GM21717 (cell line): Measurements from ENCODE around the gene PLXNA4.

Experiments
- ATAC-seq: cut with Tn5 transposase; IDR thresholded peaks from one replicate; pipeline ENCODE4 v1.9.1; 2021; ENCODE audit warnings: mild to moderate bottlenecking, moderate library complexity; ENCODE audit not compliant: unreplicated experiment

The PLXNA4 gene

DNA sequence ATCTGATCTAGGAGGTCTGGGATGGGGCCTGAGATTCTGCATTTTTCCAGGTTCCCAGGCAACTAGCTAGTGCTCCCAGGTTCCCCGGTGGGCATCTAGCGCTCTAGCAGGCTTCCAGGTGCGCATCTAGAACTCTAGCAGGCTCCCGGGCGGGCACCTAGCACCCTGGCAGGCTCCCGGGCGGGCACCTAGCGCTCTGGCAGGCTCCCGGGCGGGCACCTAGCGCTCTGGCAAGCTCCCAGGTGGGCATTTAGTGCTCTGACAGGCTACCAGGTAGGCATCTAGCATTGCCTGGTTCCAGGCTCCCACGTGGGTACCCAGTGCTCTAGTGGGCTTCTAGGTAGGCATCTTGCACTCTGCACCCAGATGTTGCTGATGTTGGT is 414.7 kb downstream of the PLXNA4 start:
- ATAC-seq: no peak

DNA sequence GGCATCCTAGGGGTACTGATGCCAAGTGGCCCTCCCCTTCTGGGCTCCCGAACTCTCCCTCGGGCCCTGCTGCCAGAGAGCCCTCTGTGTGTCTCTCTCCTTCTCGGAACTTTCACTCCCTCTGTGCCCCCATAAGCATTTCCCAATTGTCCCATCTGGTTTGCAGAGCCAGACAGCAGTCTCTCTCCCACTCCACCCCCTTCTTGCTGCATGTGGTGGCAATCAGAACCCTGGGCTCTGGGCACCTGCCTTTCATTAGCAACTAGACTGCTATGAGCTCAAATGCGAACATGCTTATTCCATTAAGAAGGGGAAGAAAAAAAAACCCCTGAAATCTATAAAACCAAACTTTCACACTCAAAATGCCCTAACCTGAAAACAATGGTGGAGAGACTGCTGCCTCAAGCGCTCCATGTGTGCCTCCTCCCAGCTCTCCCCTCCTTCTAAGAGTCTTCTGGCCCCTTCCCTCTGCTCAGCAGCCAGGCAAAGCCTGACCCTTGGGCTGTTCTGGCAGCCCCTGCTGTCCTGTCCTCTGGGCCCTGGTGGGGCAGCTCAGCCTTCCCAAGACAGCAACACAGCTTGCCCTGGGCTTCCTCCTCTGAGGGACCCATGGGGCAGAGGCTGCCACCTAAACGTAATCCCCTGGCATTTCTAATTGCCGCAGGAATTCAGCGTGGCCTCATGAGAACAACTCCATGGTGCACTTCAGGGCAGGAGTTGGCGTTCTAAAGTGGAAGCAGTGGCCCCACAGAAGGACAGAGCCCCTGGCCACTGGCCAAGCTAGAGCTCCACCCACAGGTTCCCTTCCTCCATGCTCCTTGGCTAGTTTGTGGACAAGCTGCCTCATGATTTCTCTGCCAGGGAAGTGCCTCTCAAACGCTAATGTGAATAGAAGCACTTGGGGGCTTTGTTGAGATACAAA is 415.4 kb downstream of the PLXNA4 start:
- no peak for ATAC-seq

DNA sequence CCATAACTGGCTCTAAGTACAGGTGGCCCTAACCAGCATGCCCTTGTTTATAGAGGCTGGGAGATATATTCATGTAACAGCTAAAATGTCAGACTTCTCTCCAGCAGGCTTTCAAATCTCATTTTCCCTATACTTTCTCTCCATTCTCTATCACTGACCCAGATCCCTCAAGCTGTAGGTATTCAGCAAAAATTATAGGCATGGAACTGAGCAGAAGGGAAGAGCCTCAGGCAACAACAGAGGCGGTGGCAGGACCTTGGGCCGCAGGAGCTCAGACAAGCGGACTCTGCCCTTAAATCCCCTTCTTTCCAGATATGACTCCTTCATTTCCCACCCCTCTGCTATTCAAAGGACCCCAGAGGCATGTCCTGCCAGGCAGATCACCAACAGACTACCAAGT is 417.4 kb downstream of the PLXNA4 start:
- ATAC-seq: no peak

DNA sequence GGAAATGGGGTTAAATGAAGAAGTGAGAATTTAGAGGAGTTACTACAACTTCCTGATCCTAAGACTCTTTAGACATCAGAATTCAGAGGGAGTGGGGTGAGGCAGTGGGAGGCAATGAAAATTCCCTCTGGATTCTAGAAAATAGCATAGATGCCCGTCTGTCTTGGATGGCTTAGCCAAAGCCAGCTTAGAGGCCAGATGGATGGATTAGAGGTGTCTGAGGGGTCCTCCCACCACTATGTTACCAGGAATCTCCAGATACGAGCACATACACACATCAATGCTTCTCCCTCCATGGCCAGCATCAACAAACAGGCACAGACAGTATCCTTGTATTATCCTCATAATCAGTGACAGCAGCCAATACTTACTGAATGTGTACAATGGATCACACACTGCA is 418.1 kb downstream of the PLXNA4 start:
- ATAC-seq: no peak

DNA sequence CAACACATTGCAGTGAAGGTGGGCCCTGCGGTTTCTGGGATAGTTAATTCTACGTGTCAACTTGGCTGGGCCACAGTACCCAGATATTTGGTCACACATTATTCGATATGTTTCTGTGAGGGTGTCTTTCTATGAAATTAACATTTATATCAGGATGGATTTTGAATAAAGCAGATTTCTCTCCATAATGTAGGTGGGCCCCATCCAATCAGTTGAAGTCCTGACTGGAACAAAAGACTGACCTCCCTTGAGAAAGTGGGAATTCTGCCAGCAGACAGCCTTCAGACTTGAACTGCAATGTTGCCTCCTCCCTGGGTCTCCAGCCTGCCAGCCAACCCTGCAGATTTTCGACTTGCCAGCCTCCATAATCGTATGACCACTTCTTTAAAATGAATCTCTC is 420.6 kb downstream of the PLXNA4 start:
- ATAC-seq: no peak

DNA sequence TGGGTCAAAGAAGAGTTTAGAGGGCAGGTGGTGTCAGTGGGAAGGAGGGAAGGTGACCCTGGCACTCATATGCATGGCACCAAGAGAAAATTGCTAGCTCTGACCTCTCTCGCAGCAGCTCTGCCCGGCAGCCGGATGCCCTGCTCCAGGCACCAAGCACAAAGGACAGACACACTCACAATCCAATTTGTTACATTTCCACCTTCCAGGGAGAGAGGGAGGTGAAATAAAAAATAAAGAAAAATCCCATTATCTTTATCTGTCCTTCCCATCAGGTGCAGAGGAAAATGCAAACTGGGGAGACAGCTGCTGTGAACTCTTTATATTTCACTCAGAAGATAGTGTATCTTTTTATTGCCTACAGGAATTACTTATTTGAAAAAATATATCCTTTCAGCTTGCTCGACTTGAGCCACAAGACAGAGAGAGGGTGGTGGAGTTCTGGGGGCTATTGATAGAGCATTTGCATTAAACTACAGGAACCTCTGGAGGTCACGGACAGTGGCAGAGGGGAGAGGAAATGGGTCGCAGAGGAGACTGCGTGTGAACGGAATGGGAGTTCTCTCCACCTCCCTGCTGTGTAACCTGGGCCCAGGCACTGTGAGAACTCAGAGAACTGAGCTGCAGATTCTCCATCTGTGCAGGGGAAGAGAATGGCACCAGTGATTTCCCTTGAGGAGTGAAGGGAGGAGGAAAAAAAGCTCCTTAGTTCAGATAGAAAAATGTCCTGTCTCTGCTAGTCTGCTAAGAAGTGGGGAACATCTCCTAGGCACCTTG is 421.4 kb downstream of the PLXNA4 start:
- no peak for ATAC-seq

DNA sequence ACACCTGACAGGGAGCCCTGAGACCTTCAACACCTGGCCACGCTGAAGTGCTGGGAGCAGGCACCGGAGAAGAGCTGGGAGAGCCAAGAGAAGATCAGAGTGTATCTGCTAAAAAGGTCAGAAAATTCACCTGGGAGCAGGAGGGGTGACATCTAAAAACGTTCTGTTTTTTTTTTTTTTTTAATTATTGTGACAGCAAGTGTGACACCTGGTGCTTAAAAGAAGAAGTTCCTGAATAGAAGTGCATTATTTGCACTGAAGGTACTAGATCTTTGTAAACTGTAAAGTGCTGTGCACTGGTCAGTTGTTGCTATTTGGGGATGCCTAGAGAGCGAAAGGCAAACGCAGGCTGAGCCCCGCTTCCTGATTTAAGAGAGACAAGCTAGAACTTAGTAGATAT is 422.0 kb downstream of the PLXNA4 start:
- no peak for ATAC-seq

DNA sequence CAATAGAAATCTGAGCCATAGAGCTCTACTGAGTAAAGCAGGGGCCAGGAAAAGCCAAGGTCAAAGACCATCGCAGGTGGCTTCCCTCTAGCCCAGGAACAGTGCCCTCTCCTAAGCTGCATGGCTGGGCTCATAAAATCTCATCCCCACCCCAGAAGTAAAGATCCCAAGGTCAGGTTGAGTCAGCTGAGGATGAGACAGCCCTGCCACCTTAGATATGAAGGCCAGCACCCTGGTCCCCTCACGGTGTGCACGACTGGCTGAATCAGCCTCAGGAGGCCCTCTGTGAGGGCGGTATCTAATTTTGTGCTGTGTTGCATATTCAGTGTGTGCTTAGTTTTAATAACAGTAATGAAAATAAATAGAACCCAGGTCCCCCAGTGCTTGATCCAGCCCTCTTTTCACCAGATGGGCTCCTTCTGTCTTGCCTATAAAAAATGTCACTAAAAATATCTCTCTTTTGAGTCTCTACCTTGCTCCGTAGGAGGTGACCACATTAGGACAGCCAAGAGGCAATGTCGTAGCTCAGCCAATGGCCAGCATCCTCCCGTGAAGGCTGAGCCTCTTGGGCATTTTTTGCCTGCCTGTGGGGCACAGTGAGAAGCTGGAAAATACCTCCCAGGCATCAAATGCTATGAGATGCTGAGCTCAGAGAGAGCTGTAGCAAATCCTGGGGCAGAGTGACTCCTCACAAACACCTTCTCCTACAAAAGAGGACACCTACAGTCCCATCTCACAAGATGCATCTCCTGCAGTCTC is 424.0 kb downstream of the PLXNA4 start:
- ATAC-seq: no peak

DNA sequence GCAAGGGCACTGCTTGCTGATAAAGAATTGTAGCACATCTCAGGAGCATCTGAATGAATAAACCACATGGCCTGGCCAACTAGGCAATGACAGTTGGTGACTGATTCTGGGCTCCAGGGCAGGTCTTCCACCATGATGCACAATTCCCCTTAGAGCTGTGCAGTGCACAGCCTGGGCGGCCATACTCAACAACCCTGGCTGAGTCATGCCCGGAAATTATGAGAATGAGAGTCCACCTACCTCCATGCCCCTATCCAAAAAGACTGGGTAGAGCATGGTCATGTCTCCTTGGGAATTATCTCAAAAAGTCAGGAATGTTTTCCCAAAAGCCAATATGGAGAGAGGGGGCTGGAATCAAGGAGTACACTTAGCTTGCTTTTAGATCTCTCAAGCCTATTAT is 425.6 kb downstream of the PLXNA4 start:
- ATAC-seq: no peak

DNA sequence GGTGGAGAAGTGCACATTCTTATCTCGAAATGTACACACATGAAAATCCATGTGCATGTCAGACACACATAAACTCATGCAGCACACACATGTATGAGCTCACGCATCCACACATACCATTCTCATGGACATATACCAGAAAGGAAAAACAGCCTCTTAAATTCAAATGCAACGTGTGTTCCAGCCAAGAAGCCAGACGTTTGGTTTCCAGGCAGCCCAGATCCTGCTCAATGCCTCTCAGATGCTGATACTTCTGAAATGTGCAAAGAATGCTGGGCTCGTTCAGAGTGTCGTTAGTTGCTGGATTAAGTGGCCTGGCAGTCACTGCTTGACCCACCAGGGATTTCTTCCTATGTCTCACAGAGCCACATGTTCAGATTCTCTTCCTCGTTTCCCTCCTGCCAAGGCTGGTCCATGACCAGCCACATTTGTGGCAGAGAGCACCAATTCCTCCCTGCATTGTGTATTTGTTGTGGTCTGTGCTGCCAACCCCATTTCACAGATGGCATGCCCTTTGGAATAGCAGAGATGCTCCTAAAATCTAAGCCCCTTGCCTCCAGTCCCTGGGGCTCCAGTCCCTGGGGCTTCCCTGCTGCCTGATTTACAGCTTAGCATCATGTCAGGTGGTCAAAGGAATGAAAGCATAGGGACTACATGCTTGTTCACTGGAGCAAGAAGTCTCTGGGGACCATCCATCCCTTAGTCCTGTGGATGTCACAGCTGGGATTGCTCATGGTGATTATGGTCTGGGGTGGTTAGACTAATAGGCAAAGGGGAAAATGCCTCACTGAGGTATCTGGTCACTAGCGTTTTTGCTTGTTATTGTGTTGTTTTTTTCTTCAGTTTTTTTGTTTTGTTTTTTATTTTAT is 426.6 kb downstream of the PLXNA4 start:
- ATAC-seq: no peak

DNA sequence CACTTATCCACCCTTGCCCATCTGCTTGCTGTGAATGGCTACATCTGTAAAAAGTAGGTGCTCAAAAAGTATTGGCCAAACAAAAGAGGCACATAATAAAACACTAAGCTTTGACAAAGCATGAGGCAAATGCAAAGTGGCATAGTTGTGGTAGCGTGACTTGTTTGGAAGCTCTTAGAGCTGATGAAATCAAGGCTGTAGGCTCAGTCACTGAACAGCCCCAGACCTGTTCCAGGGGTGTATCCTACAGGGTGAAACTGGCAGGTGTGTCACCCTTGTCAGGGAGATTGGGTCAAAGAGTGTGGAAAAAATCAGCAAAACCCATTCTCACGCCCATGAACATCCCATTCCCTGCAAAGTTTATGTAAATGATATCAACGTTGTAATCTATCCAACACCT is 427.4 kb downstream of the PLXNA4 start:
- no peak for ATAC-seq

DNA sequence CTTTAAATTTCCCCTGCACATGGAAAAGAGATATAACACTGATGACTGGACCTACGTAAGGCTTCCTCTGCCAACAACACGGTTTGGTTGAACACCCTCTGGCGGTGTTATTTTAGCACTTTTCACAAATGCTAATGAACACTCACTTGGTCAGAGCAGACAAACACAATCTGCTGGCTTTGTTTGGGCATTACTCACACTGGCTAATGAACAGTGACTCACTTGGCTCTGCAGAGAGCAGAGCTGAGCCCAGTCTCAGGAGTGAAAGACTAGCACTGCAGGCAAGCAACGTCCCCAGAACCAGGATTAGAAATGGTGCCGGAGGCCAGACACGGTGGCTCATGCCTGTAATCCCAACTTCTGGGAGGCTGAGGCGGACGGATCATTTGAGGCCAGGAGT is 430.8 kb downstream of the PLXNA4 start:
- no peak for ATAC-seq

DNA sequence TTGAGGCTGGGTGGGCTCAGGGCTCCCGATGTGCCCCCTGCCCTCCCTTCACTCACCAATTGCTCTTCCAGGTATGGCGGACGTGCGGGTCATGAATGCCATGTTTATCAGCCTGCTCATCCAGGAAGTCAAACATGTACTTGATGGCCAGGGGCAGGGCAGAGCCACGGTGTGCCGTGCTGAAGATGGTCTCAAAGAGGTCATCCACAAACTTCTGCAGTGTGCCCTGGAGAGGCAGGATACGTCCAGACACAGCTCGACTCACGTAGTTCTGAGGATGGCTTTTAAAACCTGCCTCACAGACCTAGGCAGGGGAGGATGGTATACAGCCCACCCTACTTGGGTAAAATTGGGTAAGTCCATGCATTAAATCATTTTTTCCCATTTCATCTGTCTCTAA is 431.2 kb downstream of the PLXNA4 start:
- ATAC-seq: no peak

DNA sequence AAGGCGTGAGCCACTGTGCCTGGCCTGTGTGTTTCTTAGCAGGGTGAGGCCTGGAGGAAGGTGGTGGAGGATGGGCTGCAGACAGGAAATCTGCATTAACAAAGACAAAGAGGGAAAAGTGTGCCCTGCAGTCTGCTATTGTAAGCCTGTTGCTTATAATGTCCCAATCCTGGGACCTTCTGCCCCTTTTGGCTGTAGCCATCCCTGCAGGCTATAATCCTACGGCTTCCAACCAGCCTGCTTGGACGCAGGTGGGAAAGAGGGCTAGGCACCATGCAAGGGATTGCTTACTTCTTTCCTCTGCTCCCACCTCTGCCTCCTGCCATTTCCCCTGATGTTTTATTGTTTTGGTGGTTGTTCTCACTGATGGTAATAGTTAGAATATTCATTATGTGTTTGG is 434.3 kb downstream of the PLXNA4 start:
- ATAC-seq: no peak

DNA sequence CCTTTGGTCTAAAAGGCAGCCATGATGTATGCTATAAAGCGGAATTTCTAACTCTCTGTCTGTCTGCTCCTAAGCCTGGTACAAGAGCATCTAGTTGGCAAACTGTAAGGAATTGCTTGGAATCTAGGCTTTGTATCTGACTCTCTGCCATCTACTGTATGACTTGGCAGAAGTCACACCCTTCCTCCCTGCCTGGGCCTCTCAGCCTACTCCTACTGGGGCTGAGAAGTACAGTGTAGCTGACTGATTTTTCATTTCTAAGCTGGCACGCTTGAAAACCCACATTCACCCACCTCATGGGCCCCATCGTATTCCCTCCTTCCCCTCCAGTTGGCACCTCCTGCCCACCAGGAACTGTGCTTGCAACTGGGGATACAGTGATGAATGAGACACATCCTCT is 435.2 kb downstream of the PLXNA4 start:
- ATAC-seq: no peak

DNA sequence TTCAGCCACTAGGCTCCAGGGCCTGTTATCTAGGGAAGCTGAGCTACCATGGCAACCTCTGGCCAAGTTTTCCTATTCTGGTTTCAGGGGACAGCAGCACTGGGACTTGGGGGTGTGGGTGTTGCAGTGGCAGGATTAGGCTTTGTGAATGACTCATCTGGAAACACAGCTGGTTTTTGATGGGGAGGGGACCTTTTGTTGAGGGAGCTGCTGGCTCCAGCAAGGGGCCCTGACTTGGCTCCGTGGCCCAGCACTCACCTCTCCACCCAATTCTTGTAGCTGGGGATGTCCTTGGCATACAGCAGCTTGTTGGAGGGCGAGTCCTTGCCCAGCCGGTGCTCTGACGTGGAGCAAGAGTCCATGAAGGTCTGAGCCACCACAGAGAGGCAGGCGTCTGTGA is 435.9 kb downstream of the PLXNA4 start:
- ATAC-seq: no peak

DNA sequence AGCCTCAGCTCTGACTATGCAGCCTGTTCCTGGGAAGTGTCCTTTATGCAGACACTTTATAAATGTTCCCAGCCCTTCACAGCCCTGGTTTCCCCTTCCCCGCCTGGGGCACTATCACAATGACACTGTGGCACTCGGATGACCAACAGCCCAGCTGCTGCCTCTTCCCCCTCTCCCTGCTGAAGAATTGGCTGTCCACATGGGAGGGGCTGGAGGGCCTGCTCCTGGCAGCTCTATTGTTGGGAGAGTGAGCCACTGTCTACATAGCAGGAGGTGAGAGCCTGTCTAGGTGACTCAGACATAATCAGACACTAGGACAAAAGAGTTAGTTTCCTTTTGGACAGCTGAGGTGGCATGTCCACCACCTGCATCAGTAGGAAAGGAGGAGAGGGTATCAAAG is 437.5 kb downstream of the PLXNA4 start:
- ATAC-seq: no peak

DNA sequence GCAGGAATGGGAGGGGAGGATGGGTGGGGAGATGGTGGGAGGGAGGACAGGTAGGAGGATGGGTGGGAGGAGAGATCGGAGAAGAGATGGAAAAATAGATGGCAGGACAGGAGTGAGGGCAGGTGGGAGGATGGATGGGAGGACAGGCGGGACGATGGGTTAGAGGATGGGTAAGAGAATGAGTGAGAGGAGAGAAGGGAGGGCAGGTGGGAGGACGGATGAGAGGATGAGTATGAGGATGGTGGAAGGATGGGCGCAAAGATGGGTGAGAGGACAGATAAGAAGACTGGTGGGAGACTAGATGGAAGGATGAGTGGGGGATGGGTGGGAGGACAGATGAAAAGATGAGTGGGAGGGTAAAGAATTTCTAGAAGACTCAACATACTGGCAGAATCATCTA is 438.6 kb downstream of the PLXNA4 start:
- ATAC-seq: no peak

DNA sequence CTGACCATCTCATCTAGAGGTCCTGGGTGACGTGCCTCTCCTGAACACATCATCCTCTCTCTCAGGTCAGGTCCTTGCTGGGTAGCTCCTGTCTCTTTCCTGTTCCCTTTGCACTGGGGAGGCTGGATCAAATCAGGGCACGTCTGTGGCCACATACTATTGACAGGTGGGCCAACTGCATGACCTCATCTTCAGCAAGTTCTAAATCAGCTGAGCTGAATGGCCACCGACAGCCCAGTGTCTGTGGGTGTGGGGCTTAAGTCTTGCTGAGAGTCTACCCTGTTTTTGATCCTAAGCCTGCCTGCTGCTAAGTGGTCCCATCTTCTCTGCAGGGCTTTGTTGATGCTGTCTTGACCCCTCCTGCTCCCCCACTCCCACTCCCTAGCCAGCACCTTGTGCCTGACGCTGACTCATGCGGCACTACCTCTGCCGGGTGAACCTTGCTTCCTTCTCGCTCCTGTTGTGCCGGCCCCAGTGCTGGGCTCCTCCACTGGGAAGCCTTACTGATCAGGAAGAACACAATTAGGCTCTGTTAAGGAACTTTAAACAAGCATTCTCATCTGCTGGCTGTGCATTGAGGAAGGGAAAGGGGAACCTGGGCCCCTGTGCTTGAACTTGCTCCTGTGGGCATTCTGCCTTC is 440.4 kb downstream of the PLXNA4 start:
- ATAC-seq: no peak

DNA sequence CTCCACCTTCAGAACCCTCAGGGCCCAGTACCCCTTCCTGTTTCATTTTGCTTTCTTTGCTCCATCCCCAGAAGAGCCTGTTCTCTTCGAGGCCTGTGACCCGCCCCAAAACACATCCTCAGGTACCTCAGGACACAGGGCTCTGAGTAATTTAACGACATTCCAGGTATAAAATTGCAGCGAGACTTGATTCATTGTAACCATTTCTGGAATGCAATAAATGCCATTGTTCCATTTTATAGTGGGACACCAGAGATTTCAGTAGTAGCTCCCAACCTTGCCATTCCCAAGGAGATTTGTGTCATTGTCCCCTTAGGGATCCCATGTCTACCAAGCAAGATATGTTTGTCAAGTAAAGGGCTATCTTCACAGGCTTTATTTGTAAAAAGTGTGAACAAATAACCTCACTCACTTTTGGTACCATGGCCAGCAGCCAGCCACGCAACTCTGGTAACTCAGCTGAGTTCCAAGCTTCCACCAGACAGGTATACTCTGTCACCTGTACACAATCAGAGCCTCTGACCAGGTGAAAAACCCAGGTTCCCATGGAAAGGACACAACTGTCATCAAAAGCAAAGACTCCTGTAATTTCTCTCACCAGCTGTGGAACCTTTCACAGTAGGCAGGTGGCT is 441.3 kb downstream of the PLXNA4 start:
- no peak for ATAC-seq
